HG02588 (cell line): ENCODE measurements around the gene GNPAT.
"Not testable (repeated sequence)": the region's sequence is repeated elsewhere in the genome, so short reads cannot be mapped to it uniquely, and the experiment has no call there.

Source experiments
- ATAC-seq: cut with Tn5 transposase; IDR thresholded peaks from one replicate; pipeline ENCODE4 v1.9.1; 2021; ENCODE audit warnings: mild to moderate bottlenecking, moderate library complexity; ENCODE audit not compliant: unreplicated experiment

GNPAT gene

DNA sequence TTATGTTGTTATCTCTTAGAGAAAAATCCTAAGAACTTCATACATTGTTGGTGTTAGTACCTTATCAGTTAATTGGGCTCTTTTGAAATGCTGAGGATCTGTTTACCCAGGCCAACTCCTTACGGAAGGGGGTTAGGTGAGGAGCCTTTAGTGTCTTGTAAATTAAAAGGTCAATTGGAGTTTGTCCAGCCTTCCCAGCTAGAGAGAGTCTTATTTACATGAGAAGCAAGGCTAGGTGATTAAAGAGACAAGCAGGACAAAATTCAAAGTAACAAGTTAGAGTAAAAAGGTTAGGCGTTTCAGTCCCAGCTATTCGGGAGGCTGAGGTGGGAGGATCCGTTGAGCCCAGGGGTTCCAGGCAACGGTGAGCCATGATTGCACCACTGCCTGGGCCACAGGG, 28.7 kb upstream of the GNPAT start:
- not testable (repeated sequence) for ATAC-seq

DNA sequence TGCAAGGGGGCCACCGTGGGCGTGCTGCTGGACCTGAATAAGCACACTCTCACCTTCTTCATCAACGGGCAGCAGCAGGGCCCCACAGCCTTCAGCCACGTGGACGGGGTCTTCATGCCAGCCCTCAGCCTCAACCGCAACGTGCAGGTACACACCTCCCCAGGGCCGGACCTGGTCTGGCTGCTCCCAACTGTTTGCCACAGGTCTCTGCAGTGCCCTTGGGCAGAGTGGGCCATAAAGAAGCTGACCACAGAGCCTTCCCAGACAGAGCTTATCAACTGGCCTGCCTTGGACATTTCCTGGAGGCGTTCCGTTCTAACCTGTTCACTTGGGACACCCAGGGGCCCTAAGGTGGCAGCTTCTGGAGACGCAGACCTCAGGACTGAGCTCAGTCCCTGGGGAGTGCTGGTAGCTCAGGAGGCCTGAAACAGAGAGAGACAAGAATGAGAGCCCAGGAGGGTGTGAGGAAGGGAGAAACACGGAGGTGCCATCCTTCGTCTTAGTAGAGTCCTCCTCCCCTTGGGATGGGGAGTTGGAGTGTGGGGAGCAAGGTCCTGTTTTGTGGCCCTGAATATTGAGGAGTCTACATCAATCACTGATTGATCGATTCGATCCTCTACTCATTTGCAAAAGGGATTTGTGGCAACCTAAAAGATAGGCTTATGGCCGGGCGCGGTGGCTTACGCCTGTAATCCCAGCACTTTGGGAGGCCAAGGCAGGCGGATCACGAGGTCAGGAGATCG, 27.0 kb upstream of the GNPAT start:
- ATAC-seq = no peak

DNA sequence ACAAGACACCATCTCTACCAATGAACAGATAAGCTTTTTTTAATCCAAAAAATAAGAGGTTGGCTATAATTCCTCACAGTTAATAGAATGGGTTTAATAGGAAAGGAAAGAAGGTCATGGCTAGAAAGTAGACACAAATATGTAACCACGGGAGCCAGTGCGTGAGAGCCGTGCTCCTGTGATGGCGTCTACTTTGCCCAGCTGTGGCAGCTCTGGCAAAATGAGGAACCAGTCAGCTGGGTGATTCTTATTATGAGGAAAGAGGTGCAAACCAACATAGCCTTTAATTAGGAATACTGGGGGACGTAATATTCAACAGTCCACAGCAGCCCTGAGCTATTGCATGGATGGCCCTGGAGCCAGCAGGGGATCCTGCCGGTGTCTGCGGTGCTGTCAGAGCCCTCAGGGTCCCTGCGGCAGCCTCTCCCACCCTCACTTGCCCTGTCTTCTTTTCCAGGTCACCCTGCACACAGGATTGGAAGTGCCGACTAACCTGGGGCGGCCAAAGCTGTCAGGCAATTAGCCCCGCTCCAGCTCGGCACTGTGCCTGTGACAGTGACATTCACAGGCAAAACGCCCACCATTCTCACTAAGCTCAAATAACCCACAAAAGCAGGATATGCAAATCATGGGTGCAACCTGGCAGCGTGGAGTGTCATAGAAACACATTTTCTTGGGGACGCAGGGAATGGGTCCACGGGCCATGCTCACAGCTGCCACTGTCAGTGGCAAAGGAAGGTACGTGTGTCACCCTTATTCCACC, 25.9 kb upstream of the GNPAT start:
- no peak for ATAC-seq

DNA sequence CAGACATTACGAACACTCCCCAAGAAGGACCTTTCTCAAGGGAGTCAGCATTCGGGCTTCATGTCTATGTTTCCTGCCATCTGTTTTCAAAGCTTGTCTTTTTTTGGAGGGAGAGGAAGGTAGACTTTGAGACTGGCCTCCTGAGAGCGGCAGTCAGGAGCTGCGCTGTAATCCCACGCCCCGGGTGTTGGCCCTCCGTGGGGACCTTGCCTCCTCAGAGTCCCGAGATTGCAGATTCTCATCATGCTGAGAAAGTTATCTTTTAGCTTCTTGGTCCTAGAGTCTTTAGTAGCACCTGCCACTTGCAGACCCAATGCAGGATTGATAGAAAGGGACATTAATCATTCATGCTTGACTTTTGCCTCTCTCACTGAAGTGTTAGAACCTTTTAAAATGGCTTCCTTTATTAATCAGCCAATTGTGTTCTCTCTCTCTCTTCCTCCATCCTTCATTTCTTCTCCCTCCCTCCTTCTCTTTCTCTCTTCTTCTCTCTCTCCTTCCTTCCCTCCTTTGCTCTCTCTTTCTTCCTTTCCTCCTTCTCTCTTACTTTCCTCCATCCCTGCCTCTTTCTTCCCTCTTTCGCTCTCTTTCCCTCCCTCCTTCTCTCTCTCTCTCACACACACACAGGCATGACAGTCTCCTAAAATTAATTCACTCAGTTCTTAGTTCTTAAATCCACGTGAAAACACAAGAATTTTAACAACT, 25.2 kb upstream of the GNPAT start:
- no peak for ATAC-seq

DNA sequence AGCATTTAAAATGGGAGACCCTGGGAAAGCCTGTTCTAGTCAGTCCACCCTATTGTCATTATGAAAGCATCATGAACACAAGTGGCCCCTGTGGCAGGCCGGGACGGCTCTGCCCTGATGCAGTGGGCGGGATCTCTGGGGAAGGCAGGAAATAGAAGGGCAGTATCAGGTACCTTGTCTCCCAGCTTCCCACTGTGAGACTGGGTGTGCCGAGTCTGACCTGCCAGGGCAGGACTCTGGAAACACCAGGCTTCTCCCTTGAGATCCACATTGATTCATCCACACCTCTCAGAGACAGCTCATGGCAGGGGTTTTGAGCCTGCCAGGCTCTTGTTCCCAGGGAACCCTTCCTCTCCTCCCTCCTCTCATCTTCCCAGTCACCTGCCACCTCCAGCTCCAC, 24.5 kb upstream of the GNPAT start:
- ATAC-seq = no peak

DNA sequence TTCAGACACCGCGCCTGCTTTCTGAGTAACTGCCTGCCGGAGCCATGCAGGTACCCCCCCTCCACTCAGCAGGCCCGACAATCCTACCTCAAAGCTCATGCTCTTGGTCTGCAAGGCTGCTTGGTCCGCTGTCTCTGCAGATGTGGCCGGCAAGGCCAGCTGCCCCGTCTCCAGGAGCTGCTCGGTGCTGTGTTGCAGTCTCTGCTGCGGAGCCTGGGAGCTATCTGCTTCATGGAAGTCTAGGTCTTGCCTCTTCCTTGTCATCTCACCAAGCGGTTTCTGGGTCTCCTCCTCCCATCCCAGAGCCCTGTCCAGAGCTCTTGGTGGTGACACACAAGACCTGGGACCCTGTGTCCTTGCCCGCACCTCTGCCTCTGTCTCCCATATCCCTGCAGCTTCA, 24.0 kb upstream of the GNPAT start:
- no peak for ATAC-seq

DNA sequence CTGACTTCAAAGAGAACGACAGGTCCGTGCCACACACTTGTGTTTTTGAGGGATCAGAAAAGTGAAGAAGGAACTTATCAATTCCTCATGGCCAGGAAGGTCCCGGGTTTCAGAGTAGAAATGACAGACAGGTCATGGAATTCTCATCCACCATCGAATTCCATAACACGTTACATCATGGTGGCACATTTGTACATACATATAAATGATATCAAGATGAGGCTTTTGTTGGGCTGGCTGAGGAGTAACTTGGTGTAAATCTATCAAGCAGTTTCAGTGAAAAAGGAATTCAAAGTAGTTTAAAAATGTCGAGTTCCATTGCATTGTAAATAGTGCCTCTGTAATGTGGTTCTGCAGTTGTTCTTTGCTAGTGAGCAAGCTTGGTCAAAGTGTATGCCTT, 22.9 kb upstream of the GNPAT start:
- no peak for ATAC-seq

DNA sequence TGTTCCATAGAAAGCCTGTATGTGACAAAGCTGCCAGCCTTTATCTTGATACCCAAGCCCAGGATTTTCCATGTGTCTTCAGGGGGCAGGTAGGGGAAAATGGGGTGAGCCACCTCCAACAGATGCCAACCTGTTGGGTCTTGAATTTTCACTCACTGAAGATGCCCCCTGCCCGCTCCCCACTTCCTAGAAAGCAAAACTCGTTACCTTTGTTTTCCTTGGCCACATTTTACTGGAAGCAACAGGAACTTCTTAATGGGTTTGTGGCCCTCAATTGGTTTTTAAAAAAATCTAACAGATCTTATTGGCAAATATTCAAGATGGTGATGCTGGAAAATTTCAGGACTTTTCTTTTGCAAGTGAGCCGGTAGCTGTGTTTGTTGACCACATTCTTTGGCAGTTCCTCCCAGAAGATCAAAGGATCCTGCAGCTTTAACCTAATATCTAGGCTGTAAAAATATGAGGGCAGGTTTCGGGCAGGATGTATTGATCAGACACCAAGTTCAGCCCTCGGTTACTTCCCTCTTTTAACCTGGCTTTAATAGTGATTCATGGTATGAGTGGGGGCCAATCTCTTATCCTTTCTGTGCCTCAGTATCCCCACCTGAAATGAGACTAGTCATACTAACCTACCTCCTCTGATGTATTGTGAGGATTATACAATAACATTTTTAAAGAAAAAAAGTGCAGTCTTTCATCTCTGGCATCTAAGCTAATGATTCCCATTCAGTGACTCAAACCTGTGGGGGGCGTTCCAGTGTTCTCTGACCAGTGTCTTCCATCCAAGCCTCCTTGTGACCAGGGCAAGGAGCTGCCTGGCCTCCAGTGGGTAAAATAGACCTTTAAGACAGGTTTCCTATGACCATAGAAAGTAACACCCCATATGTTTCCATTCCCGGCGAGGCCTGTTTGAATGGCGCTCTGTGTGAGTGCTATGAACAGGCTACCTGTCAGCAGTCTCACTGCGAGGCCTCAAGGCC, 21.3 kb upstream of the GNPAT start:
- ATAC-seq = no peak

DNA sequence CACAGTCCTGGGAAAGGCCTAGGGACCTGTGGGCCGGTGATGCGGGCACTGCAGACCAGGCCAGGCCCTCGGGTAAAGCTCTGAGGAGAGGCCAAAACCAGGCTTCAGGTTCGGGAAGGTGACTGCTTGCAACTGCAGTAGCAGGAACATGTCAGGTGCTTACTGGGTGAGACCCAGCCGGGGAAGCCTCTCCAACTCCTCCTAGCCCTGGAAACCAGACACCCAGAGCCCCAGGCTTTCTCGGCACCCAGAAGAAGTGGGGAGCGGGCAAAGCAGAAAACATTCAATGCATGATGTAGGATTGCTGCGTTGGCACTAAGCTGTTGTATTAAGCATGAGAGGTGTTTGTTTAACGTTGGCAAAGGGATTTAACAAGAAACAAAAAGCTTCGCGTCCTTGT, 20.2 kb upstream of the GNPAT start:
- no peak for ATAC-seq

DNA sequence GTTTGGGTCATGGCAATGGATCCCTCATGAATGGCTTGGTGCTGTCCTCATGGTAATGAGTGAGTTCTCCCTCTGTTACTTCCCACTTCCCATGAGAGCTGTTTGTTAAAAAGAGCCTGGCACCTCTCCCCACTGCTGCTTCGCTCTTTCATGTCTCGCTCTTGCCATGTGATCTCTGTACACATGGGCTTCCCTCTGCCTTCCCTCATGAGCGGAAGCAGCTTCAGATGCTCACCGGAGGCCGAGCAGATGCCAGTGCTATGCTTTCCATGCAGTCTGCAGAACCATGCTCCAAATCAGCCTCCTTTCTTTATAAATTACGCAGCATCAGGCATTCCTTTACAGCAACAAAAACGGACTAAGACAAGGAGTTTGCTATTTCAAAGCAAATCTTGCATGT, 14.9 kb upstream of the GNPAT start:
- ATAC-seq = no peak

DNA sequence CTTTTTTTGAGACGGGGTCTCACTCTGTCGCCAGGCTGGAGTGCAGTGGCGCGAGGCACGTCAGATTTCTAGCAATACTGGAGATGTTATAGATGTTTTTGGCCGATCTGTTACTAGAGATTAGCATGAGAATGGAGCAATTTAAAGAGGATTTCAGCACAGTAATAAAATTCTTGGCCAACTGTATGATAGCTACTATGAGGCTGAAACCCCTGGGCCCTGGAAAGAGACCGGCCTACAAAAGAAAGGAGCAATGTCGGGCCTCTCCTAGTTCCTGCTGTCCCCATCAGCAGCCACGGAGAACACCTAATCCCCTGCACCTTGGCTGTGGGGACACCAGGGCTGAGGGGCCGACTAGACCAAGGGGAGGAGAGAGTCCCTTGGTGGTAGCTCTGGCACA, 9.5 kb upstream of the GNPAT start:
- ATAC-seq = no peak

DNA sequence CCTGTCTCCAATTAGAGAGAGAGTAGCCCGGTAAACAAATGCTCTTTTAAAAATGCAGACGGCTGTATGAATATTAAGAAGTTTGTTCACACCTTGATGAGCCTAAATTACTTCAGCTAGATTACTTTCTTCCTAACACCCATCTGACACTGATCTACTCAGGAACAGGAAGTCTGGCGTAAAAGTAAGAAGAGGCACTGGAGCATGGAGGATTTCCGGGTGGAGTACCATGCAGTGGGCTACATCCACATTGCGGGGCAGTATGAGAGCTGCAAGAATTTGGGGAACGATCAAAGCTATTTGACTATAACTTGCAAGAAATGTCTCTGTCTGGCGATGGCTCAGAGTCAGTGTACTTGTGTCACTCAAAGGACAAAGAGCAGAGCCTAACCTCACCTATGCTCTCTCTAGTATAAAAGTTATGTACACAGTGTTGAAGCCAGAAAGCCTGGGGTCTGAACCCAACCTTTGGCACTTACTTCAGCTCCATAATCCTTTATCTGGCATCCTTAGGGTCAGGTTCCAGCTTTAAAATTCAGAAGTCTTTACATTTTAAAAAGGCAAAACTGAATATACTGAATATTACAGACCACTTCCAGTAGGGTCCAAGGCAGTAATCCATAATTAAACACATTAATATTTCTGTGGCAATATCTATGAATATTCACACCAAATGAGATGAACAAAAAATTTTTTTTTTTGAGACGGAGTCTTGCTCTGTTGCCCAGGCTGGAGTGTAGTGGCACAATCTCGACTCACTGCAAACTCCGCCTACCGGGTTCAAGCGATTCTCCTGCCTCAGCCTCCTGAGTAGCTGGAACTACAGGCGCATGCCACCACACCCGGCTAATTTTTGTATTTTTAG, 7.9 kb upstream of the GNPAT start:
- peak; percentile 46 for ATAC-seq

DNA sequence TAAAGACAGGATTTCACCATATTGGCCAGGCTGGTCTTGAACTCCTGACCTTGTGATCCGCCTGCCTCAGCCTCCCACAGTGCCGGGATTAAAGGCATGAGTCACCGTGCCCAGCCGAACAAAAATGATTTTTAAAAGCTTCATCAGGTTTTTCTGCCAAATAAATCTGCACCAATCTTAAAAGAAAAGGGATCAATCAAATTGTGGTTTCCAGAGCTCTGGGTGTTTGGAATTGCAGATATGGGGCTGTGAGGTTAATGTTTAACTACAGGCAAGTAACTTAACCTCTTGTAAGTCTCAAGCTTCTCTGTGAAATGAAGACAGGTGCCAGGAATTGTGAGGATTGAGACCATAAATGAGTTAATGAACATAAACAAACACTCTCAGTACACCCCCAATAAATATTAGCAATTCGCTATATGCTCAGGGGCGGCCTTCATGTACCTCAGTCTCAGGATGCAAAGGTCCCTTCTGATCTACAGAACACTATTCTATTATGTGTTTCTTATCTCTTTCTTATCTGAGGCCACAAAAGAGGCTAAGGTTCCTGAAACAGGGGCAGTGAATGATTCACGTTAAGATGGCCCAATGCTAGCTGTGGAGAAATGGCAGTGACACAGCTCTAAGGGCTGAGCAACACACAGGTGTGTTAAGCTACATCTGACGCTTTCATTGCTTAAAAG, 7.1 kb upstream of the GNPAT start:
- no peak for ATAC-seq

DNA sequence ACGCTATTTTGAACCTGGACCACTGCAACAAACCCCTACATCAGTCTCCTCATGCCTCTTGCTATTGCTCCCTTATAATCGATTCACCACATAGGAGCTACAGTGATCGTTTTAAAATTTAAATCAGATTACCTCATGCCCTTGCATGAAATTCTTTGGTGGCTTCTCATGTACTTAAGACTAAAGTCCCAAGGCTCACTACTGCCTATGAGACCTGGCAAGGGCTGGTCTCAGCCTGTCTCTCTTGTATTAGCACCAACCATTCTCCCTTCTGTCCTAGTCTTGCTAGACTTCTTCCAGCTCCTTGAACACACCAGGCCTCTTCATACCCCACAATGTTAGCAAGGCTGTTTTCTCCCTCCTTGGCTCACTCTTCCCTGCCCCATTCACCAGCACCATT, 6.5 kb upstream of the GNPAT start:
- ATAC-seq = no peak

DNA sequence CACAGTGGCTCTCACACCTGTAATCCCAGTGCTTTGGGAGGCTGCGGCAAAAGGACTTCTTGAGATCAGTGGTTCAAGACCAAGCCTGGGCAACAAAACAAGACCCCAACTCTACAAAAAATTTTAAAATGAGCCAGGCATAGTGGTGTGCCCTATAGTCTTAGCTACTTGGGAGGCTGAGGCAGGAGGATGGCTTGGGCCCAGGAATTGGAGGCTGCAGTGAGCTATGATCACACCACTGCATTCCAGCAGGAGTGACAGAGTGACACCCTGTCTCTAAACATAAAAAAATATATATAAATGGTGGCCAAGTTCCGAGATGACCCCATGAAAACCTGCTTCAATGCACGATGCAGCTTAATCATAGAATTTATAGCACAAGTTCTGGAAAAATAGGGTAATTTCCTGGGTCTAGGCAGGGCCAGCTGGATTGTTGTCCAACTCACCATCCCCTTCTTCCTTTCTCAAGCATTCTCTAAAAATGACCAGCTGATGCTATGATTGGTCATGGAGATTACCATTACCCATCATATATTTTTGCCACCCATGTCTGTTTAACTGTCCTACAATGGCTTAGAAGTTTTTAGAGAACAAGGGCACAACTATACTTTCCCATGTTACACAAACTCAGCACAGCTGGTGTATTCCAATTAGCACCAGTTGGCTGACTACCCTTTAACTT, 5.3 kb upstream of the GNPAT start:
- no peak for ATAC-seq

DNA sequence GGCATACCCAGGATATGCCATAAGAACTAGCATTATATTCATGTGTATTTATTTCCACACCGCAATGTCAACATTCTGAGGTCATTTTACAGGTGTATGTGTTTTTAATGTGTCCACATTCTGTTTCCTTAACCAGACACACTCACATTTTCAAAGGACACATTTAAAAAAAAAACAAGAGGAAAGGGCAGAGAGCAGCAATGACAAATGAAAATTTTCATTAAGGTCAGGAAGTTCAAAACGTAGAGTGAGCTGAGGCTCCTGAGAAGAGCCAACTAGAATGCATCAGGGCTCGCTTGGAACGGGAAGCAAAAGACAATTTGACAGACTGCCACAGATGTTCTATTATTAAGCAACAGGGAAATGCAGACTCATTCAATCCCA, 4.8 kb upstream of the GNPAT start:
- ATAC-seq = no peak

DNA sequence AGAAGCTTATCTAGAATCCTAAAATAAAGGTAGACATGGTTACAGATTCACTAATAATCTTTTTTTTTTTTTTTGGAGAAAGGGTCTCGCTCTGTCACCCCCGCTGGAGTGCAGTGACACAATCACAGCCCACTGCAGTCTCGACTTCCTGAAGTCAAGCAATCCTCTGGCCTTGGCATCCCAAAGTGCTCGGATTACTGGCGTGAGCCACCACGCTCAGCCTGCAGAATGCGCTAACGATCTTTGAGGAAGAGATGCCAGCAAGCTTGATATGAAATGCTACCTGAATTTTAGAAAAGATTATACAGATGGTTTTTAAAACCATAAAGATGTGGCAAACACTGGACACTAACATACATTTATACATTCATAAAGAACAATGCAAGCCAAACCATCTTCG, 4.1 kb upstream of the GNPAT start:
- ATAC-seq = no peak

DNA sequence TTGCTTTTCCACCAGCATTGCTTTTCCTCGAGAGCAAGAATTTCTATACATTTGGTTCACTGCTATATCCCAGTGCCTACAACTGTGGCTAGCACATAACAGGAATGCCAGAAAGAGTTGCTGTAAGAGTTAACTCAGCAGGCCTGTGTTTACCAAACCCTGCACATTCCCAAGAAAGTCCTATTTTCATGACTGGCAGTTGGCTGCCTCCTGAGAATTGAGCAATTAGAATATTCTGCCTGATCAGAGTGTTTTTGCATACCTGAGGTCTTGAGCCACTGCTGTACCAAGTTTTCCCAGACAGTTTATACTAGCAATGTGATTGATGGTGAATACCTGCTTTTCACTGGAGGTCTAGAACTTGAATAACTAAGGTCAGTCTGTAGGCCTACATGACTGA, 2.7 kb upstream of the GNPAT start:
- ATAC-seq = no peak

DNA sequence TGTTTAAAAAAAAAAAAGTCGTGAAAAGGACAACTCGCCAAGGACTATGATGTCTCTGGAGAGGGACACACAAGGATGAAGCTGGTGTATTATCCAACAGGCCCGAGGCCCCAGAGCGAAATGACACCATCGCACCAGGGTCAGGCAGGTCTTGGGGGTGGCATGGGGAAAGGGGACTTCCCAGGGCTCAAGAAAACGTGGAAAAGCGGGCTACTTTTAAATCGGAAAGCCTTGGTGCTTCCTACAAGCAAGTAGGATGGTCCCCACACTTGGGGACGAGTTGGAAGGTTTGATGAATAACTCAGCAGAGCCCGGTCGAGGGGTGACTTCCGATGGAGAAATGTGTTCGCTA, 505 bp upstream of the GNPAT start:
- ATAC-seq = no peak
